Glutamatergic neuron (in vitro differentiated cells): Measurements from ENCODE around the gene CAMKK2. TPM values are rescaled to one million over a fixed set of nuclear protein-coding genes. Genes with fewer than 3 reads are reported as not detected.

Source experiments
- DNase-seq: peaks from one replicate; pipeline ENCODE4 v3.0.0; 2022
- H3K27ac Mint-ChIP-seq: one replicate; pipeline ENCODE4 v1.8.0; 2020; ENCODE audit warnings: mild to moderate bottlenecking, mixed read lengths, inconsistent platforms; ENCODE audit not compliant: unreplicated experiment
- H3K27me3 Mint-ChIP-seq: one replicate; pipeline ENCODE4 v1.8.0; 2020; ENCODE audit warnings: mild to moderate bottlenecking, moderate library complexity, mixed read lengths, inconsistent platforms; ENCODE audit not compliant: unreplicated experiment
- H3K36me3 Mint-ChIP-seq: one replicate; pipeline ENCODE4 v1.8.0; 2020; ENCODE audit warnings: mild to moderate bottlenecking, mixed read lengths, inconsistent platforms; ENCODE audit not compliant: unreplicated experiment
- H3K4me1 Mint-ChIP-seq: one replicate; pipeline ENCODE4 v1.8.0; 2020; ENCODE audit warnings: mild to moderate bottlenecking, low read depth, mixed read lengths, inconsistent platforms; ENCODE audit not compliant: unreplicated experiment
- H3K4me3 Mint-ChIP-seq: one replicate; pipeline ENCODE4 v1.8.0; 2020; ENCODE audit warnings: mild to moderate bottlenecking, mixed read lengths, inconsistent platforms; ENCODE audit not compliant: unreplicated experiment
- H3K9me3 Mint-ChIP-seq: one replicate; pipeline ENCODE4 v1.8.0; 2020; ENCODE audit warnings: mild to moderate bottlenecking, moderate library complexity, mixed read lengths, inconsistent platforms; ENCODE audit not compliant: unreplicated experiment
- CTCF ChIP-seq: fragments of 200-600 bp; sonication (generic); IDR thresholded peaks from one replicate; pipeline ENCODE4 v1.5.0; 2021; ENCODE audit not compliant: partially characterized antibody, unreplicated experiment
- total RNA-seq: library from RNA; stranded (reverse); fragmentation: NEBNext Ultra II Directional; extraction: Animal tissue kit (Norgen Biotek cat#: 25700); gene quantifications from one replicate; pipeline ENCODE4 v1.2.1, GENCODE V29; 2021; ENCODE audit not compliant: unreplicated experiment

Gene CAMKK2
- total RNA-seq, 1 donor from 2014 or later = 50.2 TPM

DNA sequence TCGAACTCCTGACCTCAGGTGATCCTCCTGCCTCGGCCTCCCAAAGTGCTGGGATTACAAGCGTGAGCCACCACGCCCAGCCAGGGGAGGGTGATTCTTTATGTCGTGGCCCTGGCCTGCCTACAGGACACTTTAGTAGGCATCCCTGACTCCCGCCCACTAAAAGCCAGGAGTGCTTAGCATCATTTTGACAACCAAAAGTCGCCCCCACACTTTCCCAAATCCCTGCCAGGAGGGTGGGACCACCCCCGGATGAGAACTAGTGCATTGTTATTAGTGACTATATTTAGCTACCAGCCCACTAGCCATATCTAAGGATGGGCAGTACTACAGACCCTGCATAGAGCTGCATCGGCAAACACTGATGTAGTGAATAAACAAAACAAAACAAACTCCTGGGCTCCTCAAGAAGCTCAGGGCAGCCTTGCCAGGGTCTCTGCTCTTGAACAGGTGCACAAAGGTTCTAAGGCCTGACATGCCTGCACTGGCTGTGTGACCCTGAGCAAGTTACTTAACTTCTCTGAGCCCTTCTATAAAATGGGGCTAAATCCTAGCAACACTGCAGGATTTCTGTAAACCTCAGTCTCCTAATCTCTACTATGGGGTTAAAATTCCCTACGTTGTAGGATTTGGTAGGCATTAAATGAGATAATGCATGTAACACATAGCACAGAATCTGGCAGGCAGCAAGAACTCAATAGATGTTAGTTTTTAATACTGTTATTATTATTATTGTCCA lies 2.2 kb downstream of the CAMKK2 start:
- no peak overlapping the region for H3K4me3 Mint-ChIP-seq
- no peaks in the 10 kb centered on the region for H3K9me3 Mint-ChIP-seq
- H3K27me3 Mint-ChIP-seq = peaks cover 6% of the 10 kb centered on the region
- no peaks in the 10 kb centered on the region for H3K4me1 Mint-ChIP-seq
- DNase-seq = no peak
- H3K27ac Mint-ChIP-seq = no peak overlapping the region
- no peaks in the 10 kb centered on the region for H3K36me3 Mint-ChIP-seq
- TF ChIP-seq CTCF = no peak

GRCh38 chr12:121293603-121294002 lies 2.9 kb downstream of the CAMKK2 start:
- Mint-ChIP-seq H3K9me3 (no peaks in the 10 kb centered on the region), H3K36me3 (no peaks in the 10 kb centered on the region), H3K4me1 (no peaks in the 10 kb centered on the region), H3K27me3 (peaks cover 6% of the 10 kb centered on the region), H3K4me3 (no peak overlapping the region), H3K27ac (no peak overlapping the region)
- no peak for DNase-seq
- no peak for TF ChIP-seq CTCF

DNA sequence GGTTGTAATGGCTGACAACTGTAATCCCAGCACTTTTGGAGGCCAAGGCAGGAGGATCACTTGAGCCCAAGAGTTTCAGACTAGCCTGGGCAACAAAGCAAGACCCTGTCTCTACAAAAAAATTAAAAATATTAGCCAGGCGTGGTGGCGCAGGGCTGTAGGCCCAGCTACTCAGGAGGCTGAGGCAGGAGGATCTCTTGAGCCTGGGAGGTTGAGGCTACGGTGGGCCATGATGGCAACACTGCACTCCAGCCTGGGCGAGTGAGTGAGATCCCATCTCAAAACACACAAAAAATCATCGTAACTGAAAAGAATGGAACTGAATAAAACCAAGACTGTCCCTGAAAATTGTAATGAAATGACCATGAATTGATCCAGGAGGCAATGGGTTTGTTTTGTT lies 6.1 kb downstream of the CAMKK2 start:
- Mint-ChIP-seq H3K4me3 (no peak overlapping the region), H3K9me3 (peaks cover 1% of the 10 kb centered on the region), H3K4me1 (no peaks in the 10 kb centered on the region), H3K27ac (no peak overlapping the region), H3K36me3 (no peaks in the 10 kb centered on the region), H3K27me3 (peaks cover 3% of the 10 kb centered on the region)
- DNase-seq = no peak
- TF ChIP-seq CTCF = no peak

DNA sequence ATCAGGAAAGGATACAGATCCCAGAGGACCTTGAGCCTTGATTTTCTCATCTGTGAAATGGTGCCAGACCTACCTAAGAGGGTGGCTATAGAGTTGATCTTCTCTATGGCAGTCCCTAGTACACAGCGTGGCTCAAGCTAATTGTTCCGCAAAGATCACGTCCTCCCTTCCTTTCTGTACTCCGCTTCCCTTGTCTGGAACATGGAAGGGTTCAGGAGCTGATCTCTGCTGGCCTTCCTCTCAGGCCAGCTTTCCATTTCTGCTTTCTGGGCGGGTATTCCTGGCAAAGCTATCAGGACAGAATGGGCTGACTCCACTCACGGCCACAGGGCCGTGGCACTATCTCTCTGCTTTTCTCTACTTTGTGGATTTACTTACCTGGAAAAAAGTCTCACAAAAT lies 6.5 kb downstream of the CAMKK2 start:
- no peak for DNase-seq
- peaks cover 3% of the 10 kb centered on the region for H3K27me3 Mint-ChIP-seq
- TF ChIP-seq CTCF = no peak
- no peak overlapping the region for H3K4me3 Mint-ChIP-seq
- no peaks in the 10 kb centered on the region for H3K4me1 Mint-ChIP-seq
- peaks cover 1% of the 10 kb centered on the region for H3K9me3 Mint-ChIP-seq
- H3K27ac Mint-ChIP-seq = no peak overlapping the region
- H3K36me3 Mint-ChIP-seq = no peaks in the 10 kb centered on the region

GRCh38 chr12:121288986-121289385 lies 7.5 kb downstream of the CAMKK2 start:
- no peak for DNase-seq
- H3K27me3 Mint-ChIP-seq = peaks cover 3% of the 10 kb centered on the region
- no peak for TF ChIP-seq CTCF
- no peak overlapping the region for H3K27ac Mint-ChIP-seq
- no peaks in the 10 kb centered on the region for H3K36me3 Mint-ChIP-seq
- H3K4me3 Mint-ChIP-seq = no peak overlapping the region
- H3K9me3 Mint-ChIP-seq = peaks cover 1% of the 10 kb centered on the region
- H3K4me1 Mint-ChIP-seq = no peaks in the 10 kb centered on the region
